ENCODE measurements around the gene MGLL.

The MGLL gene

DNA sequence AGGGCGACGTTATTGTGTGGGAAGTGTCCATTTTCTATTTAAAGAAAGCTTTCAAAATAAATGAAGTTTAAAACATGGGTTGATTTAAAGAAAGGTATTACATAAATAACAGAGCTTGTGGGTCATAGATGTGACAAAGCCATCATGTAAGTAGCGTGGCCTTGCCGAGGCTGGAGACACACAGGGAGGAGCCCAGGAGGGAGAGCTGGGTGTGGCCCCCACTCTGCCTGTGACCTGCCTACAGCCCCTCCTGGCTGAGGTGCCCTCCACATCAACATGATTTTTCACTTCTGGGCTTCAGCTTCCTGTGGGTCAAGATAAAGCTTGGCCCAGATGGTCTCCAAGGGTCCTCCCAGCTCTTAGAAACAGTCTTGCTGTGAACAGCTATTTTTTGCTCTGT lies 12.5 kb upstream of the MGLL start:
- no peak for DNase-seq

DNA sequence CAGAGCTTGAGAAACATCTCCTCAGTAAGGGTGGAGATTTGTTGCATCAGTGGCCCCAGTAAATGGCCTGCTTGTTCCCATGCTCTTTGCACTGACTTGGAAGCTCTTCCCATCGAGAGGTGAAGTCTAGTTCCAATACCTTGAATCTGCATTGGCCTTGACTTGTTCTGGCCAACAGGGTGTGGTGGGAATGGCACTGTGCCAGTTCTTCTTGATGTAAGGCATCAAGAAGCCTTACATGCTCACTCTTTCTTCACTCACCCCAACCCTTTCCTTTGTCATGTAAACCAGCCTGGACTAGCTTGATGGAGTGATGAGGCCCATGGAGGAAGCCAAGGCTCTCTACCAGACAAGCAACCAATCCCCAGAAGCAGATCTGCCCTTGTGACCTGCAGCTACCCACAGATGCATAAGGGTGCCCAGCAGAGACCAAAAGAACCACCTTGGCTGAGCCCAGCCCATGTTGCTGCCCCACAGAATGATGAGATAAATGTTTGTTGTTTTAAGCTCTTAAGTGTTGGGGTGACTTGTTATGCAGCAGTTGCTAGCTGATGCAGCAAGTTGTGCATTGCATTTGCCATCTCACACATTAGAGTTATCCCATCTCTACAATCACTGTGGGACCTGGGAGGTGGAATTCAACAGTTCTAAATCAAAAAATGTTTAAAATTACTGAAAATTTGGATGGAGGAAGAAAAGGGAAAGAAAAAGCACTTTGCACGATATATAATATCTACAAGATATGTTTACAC lies 11.1 kb upstream of the MGLL start:
- DNase-seq, result no peak

DNA sequence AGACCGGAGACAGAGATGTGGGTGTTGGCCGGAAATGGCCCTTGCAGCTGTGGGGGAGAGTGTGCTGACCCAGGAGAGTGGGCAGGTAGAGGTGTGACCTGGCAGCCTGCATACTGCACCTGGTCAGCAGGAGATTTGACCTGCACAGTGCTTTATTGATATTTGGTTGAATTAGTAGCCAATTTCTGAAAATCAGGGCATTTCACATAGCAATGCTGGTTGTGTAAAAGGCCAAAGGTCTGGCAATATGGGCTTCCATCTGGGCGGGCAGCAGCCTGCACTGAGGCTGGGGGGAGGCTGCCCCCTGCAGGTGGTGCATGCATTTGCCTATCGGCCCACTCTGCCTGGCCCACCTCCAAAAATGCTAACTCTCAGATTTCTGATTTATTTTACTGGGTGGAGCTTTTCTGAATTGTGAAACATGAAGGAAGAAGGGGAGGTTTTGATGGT lies 9.4 kb upstream of the MGLL start:
- DNase-seq, result peak; percentile 63 to 69

DNA sequence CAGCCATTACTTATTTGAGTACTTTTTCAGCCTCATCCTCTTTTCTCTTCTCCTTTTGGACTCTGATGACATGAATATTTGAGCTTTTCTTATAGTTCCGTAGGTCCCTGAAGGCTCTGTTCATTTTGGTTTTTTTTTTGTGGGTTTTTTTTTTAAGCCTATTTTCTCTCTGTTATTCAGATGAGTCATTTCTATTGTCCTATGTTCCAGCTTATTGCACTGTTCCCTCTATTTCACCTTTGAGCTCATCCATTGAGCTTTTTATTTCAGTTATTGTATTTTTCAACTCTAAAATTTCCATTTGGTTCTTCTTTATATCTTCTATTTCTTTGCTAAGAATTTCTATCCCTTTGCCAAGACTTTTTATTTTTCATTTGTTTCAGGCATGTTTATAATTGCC lies 7.2 kb upstream of the MGLL start:
- DNase-seq, result no peak

DNA sequence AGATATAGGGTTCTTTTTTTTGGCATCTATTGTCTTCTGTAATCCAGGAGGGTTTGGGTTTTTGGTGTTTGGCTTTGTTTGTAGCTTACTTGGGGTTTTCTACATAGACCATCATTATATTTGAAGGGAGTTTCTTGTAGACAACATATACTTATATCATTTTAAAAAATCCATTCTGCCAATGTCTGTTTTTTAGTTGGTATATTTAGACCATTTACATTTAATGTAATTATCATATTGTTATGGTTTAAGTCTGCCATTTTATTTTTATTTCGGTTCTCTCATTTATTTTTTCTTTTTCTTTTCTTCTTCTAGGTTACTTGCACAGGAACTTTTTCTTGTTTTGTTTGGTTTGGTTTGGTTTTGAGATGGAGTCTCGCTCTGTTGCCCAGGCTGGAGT lies 5.5 kb upstream of the MGLL start:
- DNase-seq, result no peak

DNA sequence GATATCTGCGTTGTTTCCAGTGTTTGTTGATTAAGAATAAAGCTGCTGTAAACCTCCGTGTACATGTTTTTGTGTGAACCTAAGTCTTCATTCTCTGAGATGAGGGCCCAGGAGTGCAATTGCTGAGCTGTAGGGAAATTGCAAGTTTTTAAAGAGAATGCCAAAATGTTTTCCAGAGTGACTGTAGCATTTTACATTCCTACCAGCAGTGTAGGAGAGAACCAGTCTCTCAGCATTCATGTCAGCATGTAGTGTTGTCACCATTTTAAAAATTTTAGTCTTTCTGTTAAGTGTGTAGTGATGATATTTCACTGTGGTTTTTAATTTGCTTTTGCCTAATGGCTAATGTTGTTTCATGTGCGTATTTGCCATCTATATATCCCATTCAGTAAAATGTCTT lies 3.4 kb upstream of the MGLL start:
- DNase-seq, result no peak

DNA sequence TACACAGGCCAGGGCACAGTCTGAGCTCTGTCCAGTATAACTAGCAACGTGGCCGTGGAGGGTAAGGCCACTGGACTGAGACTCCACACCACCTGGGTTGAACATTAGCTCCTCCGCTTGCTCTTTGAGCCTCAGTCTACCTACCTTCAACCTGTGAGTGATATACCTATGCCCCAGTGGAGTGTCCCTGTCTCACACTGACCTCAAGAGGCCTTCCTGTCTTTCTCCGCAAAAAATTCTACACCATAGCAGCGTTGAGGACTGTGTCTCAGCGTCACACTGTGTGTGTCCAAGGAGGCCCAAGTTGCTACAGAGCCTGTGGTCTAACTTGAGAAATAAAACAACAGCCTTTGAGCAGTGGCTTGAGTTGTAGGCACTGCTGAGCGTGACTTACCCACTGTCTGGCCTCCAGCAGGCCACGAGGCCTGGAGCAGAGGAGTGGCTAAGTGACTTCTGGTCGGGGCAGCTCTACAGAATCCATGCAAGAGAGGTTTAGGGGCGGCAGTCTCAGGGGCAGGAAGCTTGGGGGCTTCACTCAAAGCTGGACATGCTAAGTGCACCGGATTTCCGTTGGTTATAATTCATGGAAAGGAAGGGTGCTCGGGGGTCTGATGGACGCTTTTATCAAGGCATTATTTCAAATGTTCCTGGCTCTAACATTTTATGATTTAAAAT lies 2.0 kb upstream of the MGLL start:
- DNase-seq, result no peak

DNA sequence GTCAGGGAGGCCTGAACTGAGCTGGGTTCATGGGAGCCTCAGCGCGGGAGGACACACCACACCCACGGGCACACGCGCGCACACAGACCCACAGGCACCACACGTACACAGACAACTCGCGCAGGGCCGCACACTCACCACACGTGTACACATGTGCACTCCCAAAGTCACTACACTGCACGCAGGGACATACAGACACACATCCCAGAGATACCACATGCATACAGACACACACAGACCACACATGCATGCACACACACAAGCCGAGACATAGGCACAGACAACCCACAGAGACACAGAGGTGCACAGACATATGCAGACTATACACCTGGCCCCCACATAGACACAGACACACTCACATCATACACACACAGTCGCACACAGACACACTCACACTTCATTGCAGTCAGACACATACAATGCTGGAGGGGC lies 1.1 kb upstream of the MGLL start:
- no peak for DNase-seq

DNA sequence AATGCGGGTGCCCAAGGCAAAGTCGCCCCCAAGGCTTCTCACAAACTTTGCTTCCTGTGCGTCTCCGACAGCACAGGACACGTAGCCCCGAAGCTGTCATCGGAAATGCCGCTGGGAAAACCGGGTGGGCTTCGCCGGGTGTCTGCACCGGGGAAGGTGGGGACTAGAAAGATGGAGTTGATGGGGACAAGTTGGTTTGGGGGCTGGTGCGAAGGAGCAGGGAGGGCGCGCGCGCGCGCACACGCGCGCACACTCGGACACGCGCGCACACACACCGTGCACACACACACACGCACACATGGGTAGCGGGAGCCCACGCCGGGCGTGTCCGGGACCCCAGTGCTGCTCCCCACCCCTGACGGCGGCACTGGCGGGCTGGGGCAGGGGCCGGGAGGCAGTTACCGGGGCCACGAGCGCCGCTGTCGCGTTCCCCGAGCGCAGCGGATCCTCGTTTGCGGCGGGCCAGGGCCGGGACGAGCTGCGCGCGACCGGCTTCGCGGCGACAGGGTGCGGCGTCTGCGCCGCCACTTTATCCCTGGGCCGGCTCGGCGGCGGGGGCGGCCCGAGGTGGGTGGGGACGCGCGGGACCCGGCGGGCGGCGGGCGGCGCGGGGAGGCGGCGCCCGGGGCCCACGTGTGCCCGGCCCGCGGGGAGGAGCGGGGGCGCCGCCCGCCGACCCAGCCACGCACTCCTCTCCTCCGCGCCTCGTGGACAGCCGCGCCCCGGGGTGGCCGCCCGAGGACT lies 539 bp upstream of the MGLL start:
- DNase-seq, result peak; percentile 26 to 52

DNA sequence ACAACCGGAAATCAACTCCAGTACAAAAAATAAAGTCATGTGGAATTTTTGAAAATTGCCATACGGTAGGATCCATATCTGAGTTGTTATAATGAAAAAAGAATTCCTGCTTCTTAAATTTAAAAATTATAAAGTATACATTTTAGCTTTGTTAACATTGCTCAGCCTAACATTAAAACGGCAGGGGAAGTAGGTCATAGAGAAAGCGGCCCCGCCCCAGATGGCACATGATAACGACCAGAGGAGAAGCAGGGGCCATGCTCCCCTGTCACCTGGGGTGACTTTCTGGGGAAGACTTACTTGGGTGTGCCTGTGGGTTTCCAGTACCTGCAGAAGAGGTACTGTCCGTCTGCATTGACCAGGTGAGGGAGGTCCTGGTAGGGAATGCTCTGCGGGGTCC lies 921 bp downstream of the MGLL start:
- DNase-seq, result peak; percentile 43 to 61

DNA sequence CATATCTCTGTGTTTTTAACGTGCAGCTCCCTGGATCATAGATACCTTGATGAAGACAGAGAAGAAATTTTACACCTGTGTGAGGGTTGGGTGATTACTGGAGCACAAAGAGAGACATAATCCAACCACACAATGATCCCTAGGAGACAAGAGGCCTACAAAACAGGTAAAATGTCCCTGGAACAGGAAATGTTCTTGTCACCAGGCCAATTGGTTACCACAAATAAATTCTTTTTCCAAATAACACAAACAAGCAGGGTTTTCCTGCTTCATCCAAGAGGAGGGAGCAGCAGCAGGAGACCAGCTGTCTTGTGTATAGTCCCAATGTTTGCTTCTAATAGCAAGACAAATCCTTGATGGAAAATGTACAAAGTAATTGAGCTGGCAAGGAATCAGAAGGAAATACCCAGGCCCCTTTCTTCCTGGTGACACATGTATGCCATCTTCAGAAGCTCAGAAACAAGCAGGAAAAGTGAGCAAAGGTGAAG lies 1.4 kb downstream of the MGLL start:
- no peak for DNase-seq

DNA sequence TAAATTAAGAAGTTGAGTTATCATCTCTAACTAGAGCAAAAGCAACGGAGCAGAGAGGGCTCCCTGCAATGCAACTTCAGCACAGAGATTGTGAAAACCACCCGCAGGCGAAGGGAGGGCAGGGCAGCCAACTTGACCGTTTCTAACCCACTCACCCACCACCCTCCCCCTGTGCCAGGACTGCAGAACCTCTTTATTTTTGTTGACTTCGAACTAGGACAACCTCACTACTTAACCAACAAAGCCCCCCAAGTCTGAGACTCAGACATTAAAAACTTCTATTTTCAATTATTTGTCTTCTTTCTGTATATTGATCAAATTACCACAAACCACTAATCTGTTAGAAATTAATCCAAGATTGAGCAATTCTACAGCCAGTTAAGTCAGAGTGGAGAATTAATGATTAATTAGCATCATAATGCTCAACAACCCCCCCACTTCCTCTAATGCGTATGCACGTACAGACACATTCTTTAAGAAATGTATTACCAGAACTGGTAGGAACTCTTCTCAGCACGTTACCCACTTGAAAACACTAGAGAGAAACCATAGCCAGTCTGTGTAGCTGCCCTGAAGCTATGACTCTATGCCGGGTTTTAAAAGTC lies 2.0 kb downstream of the MGLL start:
- DNase-seq, result peak; percentile 54 to 56

DNA sequence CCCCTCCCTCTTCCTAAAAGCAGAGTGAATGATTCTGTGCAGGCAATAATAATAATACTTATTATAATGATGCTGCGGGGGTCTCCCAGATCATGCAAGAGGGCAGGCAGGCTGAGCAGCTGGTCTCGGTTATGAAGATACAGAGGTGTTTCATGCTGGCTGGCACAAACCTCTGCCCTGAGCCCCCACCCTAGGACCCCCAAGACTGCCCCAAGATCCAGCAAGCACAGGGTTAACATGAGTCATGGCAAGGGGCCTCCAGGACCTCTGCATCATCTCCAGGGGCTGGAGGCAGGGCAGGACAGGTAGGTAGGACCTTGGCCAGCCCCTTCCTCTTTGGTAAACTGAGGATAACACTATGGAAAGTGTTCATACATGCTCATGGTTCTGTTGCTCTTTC lies 2.7 kb downstream of the MGLL start:
- DNase-seq, result no peak

DNA sequence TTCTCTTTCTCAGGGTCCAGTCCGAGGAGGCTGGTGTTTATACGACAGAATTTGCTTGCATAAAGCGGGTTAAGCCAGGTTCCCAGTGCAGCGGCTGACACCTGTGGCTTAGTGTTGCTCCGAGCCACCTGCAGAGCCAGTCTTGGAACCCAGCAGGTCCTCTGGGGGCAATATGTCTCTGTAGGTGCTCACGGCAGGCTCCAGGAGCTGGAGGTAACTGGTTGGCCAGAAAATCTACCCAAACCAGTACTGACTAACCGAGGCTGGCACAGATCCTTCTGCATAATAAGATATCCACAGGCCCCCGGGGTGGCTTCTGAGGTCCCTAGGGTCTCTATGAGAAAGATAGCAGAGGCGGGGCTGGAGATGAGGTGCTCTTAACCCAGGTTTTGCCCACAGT lies 3.2 kb downstream of the MGLL start:
- no peak for DNase-seq

DNA sequence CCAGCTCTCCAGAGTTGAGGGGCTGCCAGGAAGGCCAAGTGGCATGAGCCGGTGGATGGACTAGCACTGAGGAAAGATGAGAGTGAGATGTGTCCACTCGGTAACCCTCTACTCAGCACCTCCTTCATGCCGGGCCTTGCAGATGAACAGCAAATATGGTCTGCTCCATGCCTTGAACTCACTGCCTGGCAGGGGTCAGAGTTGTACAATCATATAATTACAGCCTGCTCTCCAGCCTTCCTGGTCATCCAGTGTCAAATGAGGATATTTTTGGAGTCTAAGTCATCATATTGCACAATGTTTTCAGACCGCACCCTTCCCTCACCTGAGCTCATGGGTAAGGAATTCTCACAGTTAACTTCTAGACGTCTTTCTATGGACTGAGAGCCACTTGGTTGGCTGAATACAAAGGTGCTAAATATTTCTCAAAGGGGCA lies 4.9 kb downstream of the MGLL start:
- DNase-seq, result no peak

DNA sequence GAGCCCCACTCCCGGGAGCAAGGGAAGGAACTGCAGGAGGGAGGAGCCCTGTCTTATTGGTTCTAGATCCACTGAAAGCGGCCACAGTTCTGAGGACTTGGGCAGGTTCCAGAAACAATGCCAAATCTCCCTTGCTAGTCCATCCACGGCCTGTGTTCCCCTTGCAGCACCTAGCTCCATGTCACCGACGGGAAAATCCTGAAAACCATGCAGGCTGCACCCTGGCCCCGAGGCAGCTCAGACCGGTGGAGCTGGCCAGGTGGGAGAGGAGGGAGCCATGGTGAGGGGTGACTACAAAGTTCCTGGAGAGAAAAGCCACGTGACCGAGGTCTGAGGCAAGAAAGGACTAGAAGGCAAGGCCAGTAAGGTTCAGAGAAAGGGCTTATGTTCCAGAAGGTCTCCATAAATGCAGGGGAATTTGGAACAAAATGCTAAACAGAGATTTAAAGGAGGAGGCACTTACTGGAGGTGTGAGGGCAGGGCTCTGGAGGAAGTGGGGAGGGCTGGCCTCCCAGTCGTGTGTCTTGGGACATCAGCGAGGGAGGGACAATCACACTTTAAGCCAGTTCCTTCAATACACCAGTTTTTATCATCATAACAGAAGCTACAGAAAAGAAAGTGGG lies 5.4 kb downstream of the MGLL start:
- peak; percentile 35 to 58 for DNase-seq

DNA sequence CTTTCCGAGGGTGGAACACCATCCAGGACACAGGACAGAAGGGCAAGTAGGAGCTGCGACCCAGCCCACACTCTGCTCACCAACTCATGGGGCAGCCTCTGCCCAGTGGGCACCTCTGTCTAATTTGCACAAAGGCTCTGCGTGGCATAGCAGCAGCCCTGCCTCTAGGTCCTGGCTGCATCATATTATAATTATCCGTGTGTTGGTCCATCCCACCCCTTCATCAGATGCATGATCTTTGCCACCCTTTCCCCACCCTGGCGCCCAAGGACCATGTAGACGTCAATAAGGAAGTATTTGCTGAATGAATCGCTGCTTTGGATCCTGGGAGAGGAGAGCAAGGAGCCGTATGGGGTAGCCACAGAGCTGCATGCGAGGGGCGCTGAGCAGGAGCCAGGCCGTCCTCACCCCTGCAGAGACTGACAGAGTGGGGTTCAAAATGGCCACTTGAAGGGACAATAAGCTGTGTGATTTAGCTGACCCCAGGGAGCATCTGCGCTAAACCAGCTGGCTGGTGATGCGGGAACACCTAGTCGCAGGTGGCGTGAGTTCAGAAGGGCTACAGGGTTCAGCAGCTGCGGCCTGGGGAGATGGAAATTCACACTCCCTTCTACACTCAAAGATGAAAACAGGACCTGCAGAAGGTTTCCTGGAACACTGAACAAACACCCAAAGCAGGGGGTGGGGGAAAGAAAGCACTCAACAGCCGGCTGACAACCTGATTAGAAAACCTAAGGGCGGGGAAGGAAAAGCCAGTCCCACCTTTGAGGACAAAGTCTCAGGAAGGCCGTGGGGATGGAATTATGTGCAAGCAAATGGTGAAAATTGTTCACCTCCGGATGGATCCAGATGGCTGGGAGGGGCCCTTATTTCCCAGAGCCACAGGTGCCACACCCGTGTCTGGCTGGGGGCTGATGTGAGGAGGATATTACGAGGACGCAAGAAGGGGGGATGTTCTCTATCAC lies 6.4 kb downstream of the MGLL start:
- DNase-seq, result no peak

DNA sequence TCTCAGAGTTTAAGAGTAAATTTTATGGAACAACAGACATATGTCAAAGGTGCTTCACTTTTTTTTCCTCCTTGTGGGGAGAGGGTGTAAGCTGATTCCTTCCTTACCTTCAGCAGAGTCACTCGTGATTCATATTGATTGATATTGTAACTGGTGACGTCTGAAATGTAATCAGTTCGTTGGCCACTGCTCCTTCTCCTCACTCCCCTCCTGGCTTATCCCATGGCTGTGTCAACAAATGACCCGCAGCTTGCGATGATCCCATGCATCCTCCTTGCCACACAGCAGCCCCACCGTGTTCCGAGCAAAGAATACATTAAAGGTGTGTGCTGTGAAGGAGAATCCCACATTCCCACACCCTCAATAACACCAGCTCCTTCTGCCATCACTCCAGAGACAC lies 7.3 kb downstream of the MGLL start:
- no peak for DNase-seq

DNA sequence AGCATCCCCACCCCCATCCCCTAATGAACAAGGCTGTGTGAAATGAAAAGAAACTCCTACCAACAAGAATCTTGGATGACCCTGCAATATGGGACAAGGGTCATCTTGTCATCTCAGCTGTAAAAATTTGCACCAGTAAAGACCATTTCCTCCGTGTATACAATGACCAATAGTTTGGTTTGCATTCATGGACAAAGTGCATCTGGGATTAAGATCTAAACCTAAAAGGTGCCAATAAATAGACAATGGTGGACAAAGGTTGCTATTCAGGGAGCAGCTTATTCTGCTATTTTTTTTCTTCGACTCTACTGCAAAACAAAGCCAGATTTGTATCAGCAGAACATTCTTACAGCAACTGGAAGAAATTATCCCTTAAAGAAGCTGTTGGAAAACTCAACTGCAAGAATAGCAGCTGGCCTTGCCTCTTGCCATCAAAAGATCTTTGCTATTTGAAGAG lies 8.0 kb downstream of the MGLL start:
- DNase-seq, result no peak

DNA sequence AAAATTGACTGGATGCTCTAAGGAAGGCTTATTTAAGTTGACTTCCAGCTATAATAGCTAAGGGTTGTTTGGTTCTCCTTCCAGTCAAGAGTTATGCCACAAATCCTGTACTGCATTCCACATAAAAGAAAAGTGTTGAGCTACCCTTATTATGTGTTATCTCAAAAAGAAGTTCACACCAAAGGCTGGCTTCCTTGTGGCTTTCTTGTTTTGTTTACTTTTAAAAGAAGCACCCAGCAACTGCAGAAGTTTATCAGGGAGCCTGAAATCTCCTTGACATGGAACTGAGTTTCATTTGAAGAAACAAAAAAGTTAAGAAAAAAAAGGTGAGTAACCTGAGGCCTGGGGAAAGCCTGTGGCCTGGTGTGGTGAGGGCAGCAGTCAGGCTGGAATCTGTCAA lies 10.2 kb downstream of the MGLL start:
- DNase-seq, result no peak

DNA sequence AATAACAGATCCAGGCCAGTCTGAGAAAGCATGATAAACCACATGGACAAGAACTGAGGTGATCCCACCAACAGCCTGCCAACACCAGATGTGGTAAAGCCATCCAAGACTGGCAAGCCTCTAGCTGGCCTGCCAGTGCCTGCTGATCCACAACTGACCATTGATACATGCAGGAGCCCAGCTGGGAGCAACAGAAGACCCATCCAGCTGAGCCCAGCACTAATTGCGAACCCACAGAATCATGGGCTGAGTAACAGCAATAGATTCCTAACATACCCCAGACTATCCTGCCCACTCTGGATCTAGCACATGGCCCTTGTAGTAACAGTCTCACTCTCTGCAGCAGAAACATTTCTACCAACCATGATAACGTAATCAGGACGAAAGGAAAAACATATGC lies 10.6 kb downstream of the MGLL start:
- no peak for DNase-seq

Measured in inflammatory macrophage (primary cell).